Stimulated activated CD4-positive, alpha-beta T cell treated with anti-CD3 and anti-CD28 coated beads, Interleukin-1b, Interleukin-23, amount 100 ng/mL, for 4 hours (primary cell): ENCODE measurements around the gene PFKFB4.

Experiments
- DNase-seq, 2 donors: peaks; one replicate each; pipeline ENCODE4 v3.0.0-alpha.2; 2020; ENCODE audit warnings: low read depth in 2 of 2

Gene PFKFB4

GRCh38 chr3:48556796-48557626, at the start of gene PFKFB4:
TSS of gene PFKFB4 (minus strand) at chr3:48556803. CDS start at chr3:48556777, 26 bp downstream.
- DNase-seq, result peak; percentile 99

GRCh38 chr3:48601622-48601994, 45.0 kb upstream of the PFKFB4 start:
- DNase-seq, result no peak

- no peak for DNase-seq
Measured at GRCh38 chr3:48600711-48601621, 44.4 kb upstream of the PFKFB4 start.

- DNase-seq, result no peak
Measured at GRCh38 chr3:48599509-48600285, 43.1 kb upstream of the PFKFB4 start.

- DNase-seq, result no peak
Measured at GRCh38 chr3:48599077-48599501, 42.5 kb upstream of the PFKFB4 start.

- DNase-seq, result no peak
Measured at GRCh38 chr3:48598323-48599076, 41.9 kb upstream of the PFKFB4 start.

GRCh38 chr3:48597408-48597800, 40.8 kb upstream of the PFKFB4 start:
- no peak for DNase-seq

- DNase-seq, result no peak
Measured at GRCh38 chr3:48596676-48597407, 40.2 kb upstream of the PFKFB4 start.

- no peak for DNase-seq
Measured at GRCh38 chr3:48596157-48596556, 39.6 kb upstream of the PFKFB4 start.

GRCh38 chr3:48595526-48596121, 39.0 kb upstream of the PFKFB4 start:
- no peak for DNase-seq

- DNase-seq, result no peak
Measured at GRCh38 chr3:48595075-48595525, 38.5 kb upstream of the PFKFB4 start, which contains the start of gene COL7A1. TSS of gene COL7A1 (minus strand) at chr3:48595329. CDS start at chr3:48595159, 170 bp downstream.

GRCh38 chr3:48594417-48595049, 37.9 kb upstream of the PFKFB4 start:
- DNase-seq, result no peak

GRCh38 chr3:48593337-48593736, 36.7 kb upstream of the PFKFB4 start:
- DNase-seq, result no peak

GRCh38 chr3:48592519-48593087, 36.0 kb upstream of the PFKFB4 start:
- DNase-seq, result no peak

- no peak for DNase-seq
Measured at GRCh38 chr3:48591886-48592518, 35.4 kb upstream of the PFKFB4 start.

GRCh38 chr3:48591436-48591835, 34.8 kb upstream of the PFKFB4 start:
- no peak for DNase-seq

- no peak for DNase-seq
Measured at GRCh38 chr3:48588230-48588629, 31.6 kb upstream of the PFKFB4 start.

GRCh38 chr3:48587686-48588085, 31.1 kb upstream of the PFKFB4 start:
- no peak for DNase-seq

- no peak for DNase-seq
Measured at GRCh38 chr3:48585411-48585810, 28.8 kb upstream of the PFKFB4 start.
